ENCODE measurements around the gene MERTK. TPM values are rescaled to one million over a fixed set of nuclear protein-coding genes. Genes with fewer than 3 reads are reported as not detected.

The MERTK gene
- total and polyA plus RNA-seq, 10 of the 15 experiments (the other 5 are each of a cell fraction or from before 2014, with no cell fraction given), result 0.13 to 30.6 (median 0.50) TPM

GRCh38 chr2:111903930-111904439 is 5.6 kb downstream of the MERTK start:
- H3K36me3 ChIP-seq (ENCODE audit: control insufficient read depth in 2 of 2, insufficient read depth in 2 of 2, low read length in 1 of 2), result no peaks in the 10 kb centered on the region
- H3K9ac ChIP-seq (ENCODE audit: control insufficient read depth, insufficient read depth, low read length), result no peak overlapping the region
- H3K79me2 ChIP-seq (ENCODE audit: control insufficient read depth, insufficient read depth, low read length), result no peaks in the 10 kb centered on the region
- ChIA-PET RAD21 (ENCODE audit: unreplicated experiment) (interaction anchor here (0.7 to 2.5 kb wide), 6 partner anchors 15 to 529 kb away, joined by 3 to 9 read pairs (median 4); partner anchors contain the start of genes RGPD8 and TMEM87B), CTCF (interaction anchor here (0.9 to 9.4 kb wide), 6 partner anchors 14 to 351 kb away, joined by 3 to 104 read pairs (median 20); partner anchors contain the start of genes ANAPC1, TMEM87B and ZC3H8), POLR2A (interaction anchor here (0.6 to 1.4 kb wide), 4 partner anchors 129 to 1993 kb away, joined by 3 to 4 read pairs (median 3); no protein-coding TSS in a partner anchor), SMC1A (ENCODE audit: uncharacterized antibody, unreplicated experiment) (interaction anchor here (0.7 to 5.9 kb wide), 11 partner anchors 10 to 350 kb away, joined by 3 to 62 read pairs (median 5); no protein-coding TSS in a partner anchor)
- H2AFZ ChIP-seq (ENCODE audit: control insufficient read depth, low read depth, low read length), result no peak overlapping the region
- 80% methylated on average over 5 of the region's 5 CpGs for WGBS (ENCODE audit: insufficient coverage, insufficient replicate concordance, low lambda C conversion rate, missing lambda C conversion rate)
- ATAC-seq (no peak), DNase-seq (ENCODE audit: low read depth, low spot score) (no peak), FAIRE-seq (no peak)
- no TSS peak for BruUV-seq (replicated peaks)
- no peak for TF ChIP-seq HDGF (IDR thresholded peaks at IDR 0.05)
- TF ChIP-seq CREB1 (IDR thresholded peaks at IDR 0.05; ENCODE audit: low read depth), result no peak
- TF ChIP-seq CBX3 (IDR thresholded peaks at IDR 0.05; ENCODE audit: borderline replicate concordance, low read depth), result no peak
- TF ChIP-seq CREM (IDR thresholded peaks at IDR 0.05; ENCODE audit: low read depth), result no peak
- no peak for TF ChIP-seq MTA2 (IDR thresholded peaks at IDR 0.05; ENCODE audit: low read depth)
- TF ChIP-seq TCF12 (IDR thresholded peaks at IDR 0.05; ENCODE audit: low read depth, low read length), result no peak
- H3K4me1 ChIP-seq (ENCODE audit: control insufficient read depth, insufficient read depth, low read length), result peaks cover 10% of the 10 kb centered on the region
- intact Hi-C loops (cut with micrococcal nuclease; ENCODE audit: unreplicated experiment), result no loop called here
- H3K9me3 ChIP-seq (replicated peaks; ENCODE audit: control insufficient read depth, insufficient read depth, low read length), result no peaks in the 10 kb centered on the region
- no peak overlapping the region for H3K4me3 ChIP-seq
- H3K27ac ChIP-seq (ENCODE audit: control insufficient read depth, insufficient read depth), result no peak overlapping the region
- no peak overlapping the region for H3K4me2 ChIP-seq (ENCODE audit: control insufficient read depth, insufficient read depth)
- in situ Hi-C loops (cut with MboI), result no loop called here
- peaks cover 0 to 7% of the 10 kb centered on the region in 2 experiments; a peak in 1 of 4 replicates for H3K27me3 ChIP-seq (replicated peaks in 1 of 2; ENCODE audit: control insufficient read depth in 2 of 2, insufficient read depth in 2 of 2, low read length in 1 of 2)
- no peaks in the 10 kb centered on the region for H4K20me1 ChIP-seq (ENCODE audit: control insufficient read depth, insufficient read depth)

Measured in GM12878 (cell line).